GM19023 (cell line): ENCODE results near the gene ICAM2.
"Not testable (repeated sequence)": the region's sequence is repeated elsewhere in the genome, so short reads cannot be mapped to it uniquely, and the experiment has no call there.

ENCODE experiments used
- ATAC-seq: cut with Tn5 transposase; IDR thresholded peaks from one replicate; pipeline ENCODE4 v1.9.1; 2021; ENCODE audit warnings: mild to moderate bottlenecking, moderate library complexity; ENCODE audit not compliant: unreplicated experiment

ICAM2 gene

DNA sequence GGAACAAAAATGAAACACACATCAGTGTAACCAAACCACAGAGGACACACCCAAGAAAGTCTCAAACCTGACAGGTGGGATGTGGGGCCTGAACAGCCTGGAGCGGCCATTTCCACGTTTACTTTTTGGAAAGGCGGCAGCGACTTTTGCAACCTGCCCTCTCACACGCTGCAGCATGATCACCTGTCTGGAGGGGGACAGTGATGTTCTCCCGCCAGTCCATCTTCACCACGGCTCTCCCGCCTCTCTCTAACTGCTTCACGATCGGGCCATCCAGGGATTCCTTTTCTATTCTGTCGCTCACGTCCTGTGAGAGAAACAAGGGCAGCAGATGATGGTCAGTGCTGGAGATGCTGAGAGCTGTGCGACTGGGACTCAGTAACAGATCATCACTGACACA is 24.7 kb upstream of the ICAM2 start:
- ATAC-seq, result no peak

- no peak for ATAC-seq
Observed at GRCh38 chr17:64042700-64043485, 22.5 kb upstream of the ICAM2 start.

- no peak for ATAC-seq
Observed at GRCh38 chr17:64041912-64042311, 21.5 kb upstream of the ICAM2 start.

GRCh38 chr17:64040206-64040605 is 19.8 kb upstream of the ICAM2 start:
- ATAC-seq, result no peak

GRCh38 chr17:64039106-64039400 is 18.6 kb upstream of the ICAM2 start:
- no peak for ATAC-seq

- no peak for ATAC-seq
Observed at GRCh38 chr17:64038331-64039105, 18.1 kb upstream of the ICAM2 start.

- ATAC-seq, result no peak
Observed at GRCh38 chr17:64037802-64038201, 17.4 kb upstream of the ICAM2 start.

GRCh38 chr17:64037180-64037579 is 16.7 kb upstream of the ICAM2 start:
- ATAC-seq, result no peak

DNA sequence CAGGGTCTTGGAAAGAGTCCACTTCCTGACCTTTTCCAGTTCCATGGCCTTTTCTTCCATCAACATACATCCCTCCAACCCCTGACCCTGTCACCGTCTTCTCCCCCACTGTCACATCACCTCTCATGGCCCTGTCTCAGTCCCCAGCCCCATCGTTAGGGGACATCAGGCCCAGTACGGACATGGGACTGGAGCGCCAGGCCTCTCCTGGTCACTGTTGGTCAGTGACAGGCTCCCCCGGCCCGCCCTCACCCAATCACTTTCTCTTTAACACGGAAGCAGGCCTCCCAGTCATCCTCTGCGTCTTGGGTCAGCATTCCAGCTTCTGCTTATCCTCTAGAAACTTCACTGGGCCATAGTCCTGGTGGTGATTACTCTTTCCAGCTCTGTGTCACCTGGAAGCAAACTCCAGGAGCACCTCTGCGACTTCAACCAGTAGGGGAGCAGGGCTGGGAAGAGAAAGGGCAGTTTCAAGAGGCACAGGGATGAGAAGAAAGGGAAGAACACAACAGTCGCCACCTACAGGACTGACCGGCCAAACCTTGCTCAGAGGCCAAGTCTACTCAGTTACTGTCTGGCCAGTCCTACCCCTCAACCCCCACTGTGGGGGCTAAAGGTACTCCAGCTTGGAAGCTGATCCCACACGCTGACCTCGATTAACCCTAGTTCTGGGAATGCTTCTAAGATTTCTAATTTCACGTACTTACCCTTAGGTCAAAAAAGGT is 15.9 kb upstream of the ICAM2 start:
- no peak for ATAC-seq

GRCh38 chr17:64032081-64032480 is 11.6 kb upstream of the ICAM2 start:
- ATAC-seq, result no peak

DNA sequence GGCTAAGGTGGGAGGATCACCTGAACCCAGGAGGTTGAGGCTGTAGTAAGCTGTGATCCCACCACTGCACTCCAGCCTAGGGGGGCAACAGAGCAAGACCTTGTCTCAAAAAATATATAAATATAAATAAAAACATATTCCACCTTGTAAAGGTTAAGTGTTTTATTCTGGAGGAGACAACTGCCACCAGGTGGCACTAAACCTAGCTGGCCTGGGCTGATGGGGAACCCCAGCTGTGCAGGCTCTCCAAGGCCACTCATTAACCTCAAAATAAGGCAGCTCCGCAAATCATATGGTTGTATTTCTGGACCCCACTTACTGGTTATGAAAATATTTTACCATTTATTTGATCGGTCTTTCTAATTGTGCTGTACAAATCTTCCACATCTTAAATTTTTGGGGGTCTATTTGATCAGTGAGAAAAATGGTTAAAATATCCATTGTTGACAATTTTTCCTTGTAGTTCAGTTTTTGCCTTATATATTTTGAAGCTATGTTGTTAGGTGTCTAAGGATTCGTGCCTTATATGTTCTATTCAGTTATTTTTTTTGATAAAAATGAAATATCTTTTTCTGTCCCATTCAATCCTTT is 8.5 kb upstream of the ICAM2 start:
- ATAC-seq, result no peak

GRCh38 chr17:64025732-64026294 is 5.4 kb upstream of the ICAM2 start:
- peak; percentile 77 for ATAC-seq

DNA sequence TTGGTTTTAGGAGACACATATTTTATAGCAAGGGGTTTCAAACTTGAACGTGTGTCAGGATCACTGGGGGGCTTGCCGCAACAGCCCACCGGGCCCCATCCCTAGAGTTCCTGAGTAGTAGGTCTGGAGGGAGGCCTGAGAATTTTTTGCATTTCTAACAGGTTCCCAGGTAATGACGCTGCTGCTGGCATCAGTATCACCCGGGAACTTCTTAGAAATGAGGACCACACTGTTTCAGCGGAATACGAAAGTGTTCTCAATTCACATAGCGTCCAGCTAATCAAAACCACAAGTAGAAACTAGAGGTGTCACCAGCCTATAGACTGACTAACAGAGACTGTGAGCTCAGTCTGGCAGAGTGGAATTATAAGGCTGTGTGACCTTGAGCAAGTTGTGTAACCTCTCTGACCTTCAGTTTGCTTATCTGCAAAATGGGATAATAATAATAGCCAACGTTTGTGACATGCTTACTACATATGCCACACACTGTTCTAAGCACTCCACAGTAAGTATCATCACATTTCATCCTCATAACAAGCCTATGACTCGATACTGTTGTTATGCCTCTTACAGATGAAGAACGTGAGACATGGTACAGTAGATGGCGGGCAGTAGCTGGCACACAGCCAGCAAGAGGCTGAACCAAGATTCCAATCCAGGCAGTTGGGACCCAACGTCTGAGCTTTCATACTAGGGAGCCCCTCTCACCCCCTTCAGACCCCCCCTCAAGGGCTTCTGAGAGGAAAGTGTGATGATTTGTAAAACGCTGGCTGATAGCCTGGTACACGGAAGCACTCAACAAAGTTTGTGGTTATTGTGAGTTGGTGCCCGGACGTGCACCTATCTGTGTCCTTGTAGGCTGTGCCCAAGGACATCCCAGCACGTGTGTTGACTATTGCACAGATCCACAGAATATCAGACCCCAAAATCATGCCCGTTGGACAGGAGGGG is 4.6 kb upstream of the ICAM2 start:
- ATAC-seq, result peak; percentile 5

DNA sequence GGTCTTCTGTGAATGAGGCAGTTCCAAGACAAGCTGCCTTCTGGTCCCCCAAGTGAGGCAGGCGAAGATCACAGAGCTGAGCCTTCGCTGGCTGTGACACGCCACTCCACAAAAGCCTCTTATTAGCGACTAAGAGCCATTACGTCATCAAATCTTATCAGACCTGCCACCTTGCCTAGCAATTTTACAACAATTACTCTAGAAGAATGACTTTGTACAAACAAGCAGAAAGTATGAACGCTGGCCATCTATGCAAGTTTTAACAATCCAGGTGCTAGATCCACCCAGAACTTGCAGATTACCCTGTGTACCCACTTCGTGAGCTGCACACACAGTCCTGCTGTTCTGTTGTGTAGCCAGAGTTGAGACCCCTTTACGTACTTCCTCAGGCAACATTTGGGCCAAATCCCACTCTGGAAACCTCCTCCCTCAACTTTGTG is 3.8 kb upstream of the ICAM2 start:
- no peak for ATAC-seq

GRCh38 chr17:64022611-64023063 is 2.2 kb upstream of the ICAM2 start:
- no peak for ATAC-seq

DNA sequence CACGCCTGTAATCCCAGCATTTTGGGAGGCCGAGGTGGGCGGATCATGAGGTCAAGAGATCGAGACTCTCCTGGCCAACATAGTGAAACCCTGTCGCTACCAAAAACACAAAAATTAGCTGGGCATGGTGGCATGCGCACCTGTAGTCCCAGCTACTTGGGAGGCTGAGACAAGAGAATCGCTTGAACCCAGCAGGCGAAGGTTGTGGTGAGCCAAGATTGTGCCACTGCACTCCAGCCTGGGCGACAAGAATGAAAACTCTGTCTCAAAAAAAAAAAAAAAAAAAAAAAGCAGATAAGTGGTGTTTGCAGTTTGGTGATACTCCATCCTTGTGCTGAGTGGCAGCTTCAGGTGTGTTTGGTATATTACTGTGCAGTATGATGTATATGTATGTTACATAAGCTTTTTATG is 877 bp downstream of the ICAM2 start:
- not testable (repeated sequence) for ATAC-seq

DNA sequence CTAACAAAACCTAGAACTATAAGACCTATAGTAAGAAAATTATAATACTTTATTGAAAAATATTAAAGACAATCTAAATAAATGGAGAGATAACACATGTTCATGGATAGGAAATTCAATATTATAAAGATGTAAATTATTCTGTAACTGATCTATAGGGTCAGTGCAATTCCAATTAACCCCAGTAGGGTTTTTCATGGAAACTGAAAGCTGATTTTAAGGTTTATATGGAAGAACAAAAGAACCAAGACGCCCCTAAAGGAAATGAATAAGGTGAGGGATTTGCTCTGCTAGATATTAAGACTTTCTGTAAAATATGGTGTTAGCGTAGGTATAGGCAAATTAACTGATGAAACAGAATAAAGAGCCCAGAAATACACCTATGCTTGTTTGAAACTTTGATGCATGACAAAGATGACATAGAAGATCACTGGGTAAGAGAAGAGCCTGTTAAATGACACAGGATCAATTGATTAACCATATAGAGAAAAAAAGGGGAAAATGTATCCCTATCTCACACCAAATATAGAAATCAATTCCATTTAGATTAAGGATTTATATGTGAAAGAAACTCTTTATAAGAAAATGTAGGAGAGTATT is 3.0 kb downstream of the ICAM2 start:
- ATAC-seq, result no peak

GRCh38 chr17:64016974-64017373 is 3.5 kb downstream of the ICAM2 start:
- no peak for ATAC-seq

GRCh38 chr17:64016231-64016784 is 4.1 kb downstream of the ICAM2 start:
- no peak for ATAC-seq
